Left colon (tissue), 2 donors: ENCODE measurements around the gene BANK1. TPM values are rescaled to one million over a fixed set of nuclear protein-coding genes. Genes with fewer than 3 reads are reported as not detected.

Experiments
- ATAC-seq: fragments of 200-7000 bp; cut with Tn5 transposase; one replicate; pipeline ENCODE4 v1.9.1; 2020; ENCODE audit warnings: mild to moderate bottlenecking, moderate library complexity
- DNase-seq, 2 donors: peaks; one replicate each; pipeline ENCODE4 v3.0.0-alpha.2; 2020
- intact Hi-C, 2 donors: fragments of 100-400 bp; cut with DNase I in 1 of 2; cut with micrococcal nuclease in 1 of 2; formaldehyde crosslinking; loops; one replicate each; pipeline versions ENCODE4 v1.11.2 to v1.14.0; 2022; cut with DNase I, micrococcal nuclease
- total RNA-seq, 2 donors: library from RNA; stranded (reverse); fragmentation: NEBNext Ultra II Directional; extraction: Animal tissue kit (Norgen Biotek cat#: 25700); gene quantifications; one replicate each; pipeline ENCODE4 v1.2.1, GENCODE V29; 2021
- donor health status: DM: no; HTN: no; CAD: no.
- donor health status: DM: yes; HTN: yes; CAD: no.

BANK1 gene
- total RNA-seq, 2 donors from 2014 or later = 1.2 to 1.3 TPM

DNA sequence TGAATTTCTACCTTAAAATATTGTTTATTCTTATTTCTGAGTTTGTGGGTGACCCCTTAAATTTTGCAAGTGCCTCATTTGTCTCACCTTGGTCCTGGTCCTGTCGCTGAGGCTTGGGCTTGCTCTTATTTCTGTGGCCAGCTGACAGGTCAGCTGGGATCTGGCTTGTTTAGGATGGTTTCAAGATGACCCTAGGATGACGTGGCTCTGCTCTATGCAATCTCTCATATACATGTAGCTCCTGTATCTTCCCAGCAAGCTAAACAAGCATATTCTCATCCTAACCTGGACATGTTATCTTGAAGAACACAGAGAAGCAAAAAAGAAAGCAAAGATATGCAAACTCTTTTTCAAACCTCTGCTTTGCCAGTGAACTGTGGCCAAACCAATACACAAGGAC lies 158.4 kb downstream of the BANK1 start:
- no peak for ATAC-seq

DNA sequence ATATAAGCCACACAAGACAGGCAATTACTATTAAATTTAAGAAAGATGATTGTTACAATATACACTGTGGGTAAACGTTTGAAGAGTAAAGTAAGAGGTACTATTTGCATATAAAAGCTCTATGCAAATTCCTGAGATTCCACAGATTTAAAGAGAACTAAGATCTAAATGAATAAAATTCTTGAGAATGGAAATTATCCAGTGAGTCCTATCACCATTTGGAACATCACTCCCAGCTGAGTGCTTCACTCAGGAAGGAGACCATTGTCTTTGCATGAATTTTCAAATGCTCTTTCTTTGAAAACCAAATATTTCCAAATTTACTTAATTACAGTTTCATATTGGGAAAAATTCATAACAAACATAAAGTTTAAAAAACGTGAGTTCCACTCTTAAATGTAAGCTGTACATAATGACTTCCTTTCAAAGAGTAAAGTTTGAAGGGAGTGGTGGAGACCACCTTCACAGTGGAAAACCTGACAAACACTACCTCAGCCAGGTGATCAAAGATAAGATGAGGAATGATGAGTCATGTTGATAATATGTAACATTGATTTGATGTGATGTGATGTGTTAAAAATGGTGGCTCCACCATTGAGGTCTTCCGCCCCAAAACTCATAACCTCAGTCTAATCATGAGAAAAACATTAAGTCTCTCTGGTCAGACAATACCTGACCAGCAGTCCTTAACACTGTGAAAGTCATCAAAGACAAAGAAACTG lies 159.9 kb downstream of the BANK1 start:
- no peak for ATAC-seq

More for the DNA sequence above, 158.4 kb downstream of the BANK1 start:
- intact Hi-C loops = no loop called here
- no peak for DNase-seq

DNA sequence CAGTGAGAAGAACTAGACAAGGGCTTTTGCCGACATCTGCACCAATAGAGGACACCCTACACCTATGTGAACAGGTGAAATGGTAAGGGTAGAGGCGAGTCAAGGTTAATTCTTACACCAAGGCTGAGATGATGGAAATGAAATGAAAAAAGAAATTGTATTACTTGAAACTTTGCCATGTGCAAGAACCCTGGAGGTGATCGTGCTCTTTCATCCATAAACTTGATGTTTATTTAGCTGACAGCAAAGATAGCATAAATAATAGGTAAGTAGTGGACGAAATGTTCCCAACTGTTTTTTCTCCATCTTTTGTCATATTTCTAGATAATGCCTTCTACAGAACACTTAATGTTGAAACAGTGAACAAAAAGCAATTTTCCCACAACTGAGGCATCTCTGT lies 162.5 kb downstream of the BANK1 start:
- intact Hi-C loops = no loop called here
- no peak for ATAC-seq
- no peak for DNase-seq

More for the DNA sequence above, 159.9 kb downstream of the BANK1 start:
- intact Hi-C loops = no loop called here
- DNase-seq = no peak

DNA sequence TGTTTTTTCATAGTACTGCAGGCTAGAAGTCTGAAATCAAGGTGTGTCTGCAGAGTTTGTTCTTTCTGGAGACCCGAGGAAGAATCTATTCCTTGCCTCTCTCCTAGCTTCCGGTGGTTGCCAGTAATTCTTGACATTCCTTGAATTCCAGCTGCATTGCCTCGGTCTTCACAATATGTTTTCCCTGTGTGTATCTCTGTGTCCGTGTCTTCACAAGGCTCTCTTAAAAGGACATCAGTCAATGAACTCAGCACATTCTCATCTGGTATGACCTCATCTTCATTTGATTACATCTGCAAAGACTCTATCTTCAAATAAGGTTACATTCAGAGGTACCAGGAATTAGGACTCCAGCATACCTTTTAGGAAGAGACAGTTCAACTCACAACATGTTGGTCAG lies 163.4 kb downstream of the BANK1 start:
- intact Hi-C loops = no loop called here
- ATAC-seq (no peak), DNase-seq (no peak)

DNA sequence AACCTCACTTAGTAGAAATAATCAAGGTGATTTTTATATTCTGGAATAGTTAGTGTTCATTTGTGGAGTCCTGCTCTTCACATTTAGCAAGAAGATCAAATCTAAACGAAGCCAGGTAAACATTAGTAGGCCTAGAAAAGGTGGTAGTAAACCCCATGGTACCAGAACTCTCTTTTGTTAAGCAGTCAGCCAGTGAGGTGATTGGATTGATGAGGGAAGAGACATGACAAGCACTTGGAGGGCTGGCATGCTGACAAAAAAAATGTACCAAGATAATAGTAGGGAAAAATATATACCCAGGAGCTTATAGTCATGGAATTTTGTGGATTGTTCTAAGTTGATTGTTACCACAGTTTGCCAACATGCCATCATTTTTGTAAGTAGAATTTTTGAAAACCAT lies 163.8 kb downstream of the BANK1 start:
- intact Hi-C loops = no loop called here

DNA sequence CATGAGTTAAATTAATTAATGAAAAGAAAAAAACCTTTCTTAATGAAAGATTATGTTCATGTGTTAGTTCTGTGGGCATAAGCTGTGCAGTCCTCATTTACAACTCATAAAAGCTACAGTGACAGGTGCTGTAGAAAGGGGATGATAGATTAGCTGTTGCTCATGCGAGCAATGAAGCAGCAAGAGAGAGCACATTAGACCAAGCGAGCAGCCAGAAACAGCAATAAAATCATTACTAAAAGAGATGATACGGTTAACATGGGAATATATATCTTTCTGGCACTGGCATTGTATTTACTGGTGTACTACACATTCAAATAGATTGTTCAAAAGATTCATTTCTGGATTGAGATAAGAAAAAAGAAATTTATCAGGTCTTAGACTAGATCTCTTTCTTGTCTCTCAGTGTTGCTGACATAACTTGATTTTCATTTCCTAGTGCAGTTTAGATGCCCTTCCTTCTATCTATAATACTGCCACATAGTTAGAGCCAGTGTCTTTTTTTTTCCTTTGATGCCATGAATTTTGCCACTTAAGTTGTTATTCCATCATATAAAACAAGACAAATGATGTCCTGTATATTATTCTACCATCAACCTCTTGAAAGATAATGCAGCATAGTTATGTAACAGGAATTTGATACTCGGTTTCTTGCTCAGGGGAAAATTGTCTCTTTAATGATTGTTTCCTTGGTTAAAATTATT lies 164.6 kb downstream of the BANK1 start:
- DNase-seq (no peak), ATAC-seq (no peak)
- intact Hi-C loops = no loop called here

More for the DNA sequence above, 163.8 kb downstream of the BANK1 start:
- no peak for DNase-seq
- ATAC-seq = no peak

DNA sequence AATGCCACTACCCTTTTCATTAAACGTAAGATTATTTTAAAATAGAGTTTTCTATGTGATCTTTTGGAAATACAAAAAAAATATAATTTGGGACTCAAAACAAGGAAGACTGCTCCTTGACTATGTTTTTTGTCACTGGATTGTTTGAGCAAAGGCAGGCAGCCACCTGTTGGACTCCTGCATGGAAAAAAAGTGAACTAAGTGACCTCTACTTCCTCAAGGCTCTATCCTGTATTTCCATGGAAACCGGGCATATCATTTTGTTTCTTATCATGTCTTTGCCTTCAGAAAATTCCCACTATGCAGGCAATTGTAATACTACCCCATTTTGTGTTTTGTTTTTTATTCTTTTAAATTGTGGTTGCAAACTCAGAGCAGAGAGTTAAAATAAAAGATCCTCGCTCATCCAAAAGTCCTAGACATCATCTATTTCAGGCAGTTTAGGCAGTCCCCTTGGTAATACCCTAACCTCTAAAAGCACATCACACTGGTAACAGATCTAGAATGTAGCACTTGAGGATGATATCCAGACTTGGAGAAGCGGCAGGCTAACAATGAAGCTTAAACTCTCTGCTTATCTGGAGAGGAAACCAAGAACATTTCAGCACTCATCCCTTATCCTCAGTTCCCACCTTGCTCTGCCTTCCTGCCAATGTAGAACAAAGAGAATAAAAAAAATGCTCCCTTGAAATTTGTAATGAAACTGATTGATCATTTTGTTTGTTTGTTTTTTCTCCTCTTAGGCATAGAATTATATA lies 165.7 kb downstream of the BANK1 start:
- intact Hi-C loops = no loop called here
- no peak for ATAC-seq
- no peak for DNase-seq

DNA sequence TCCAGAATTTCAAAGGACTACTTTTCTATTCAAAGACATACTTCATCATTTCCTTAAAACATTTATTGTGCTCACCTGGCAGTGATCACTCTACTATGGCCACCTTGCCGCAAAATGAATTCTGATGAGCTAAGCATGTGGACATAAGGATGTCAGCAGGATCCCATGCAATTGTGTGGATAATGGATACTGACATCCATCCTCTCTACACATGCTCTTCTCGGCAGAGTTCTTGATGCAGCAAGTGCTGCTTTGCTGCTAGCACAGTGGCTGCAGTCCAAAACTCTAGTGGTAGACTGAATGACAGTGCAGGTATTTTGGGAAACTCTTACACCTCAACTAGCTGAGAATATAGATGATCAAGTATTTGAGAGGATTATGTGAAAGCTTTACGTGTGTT lies 168.0 kb downstream of the BANK1 start:
- ATAC-seq (no peak), DNase-seq (no peak)
- intact Hi-C loops = no loop called here

DNA sequence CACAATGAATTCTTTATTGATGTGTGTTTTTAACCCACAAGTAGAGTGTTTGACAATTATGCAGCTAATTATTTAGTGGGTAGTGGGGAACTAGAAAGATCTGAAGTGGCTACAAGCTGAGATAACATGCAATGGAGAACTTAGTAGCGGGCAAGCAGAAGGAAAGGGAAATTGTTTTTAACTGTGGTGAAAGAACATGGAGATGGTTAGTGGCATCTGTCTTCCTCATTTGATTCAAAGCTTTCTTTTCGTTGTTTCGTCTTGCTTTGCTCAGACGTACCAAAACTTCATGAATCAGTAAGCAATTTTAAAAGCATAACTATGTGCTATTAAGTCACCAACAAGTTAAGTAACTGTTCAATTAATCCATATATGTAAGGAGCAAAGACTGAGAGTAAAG lies 169.9 kb downstream of the BANK1 start:
- intact Hi-C loops = no loop called here
- DNase-seq = no peak

DNA sequence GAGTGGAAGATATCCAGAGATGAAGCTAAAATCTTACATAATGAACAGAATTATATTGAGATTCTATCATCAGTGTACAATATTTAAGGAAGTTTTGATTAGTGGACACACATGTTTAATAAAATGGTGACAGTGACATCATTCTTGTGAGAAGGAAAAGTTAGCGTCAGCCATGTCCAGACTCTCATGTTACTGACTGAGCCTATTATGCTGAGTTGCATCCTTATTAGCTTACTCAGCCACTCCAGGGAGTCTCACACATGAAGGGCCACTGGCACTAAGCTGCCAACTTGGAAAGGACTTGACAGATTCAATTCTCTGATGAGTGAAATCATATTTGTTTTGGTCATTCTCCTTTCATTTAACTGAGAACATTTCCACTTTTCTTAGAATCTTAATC lies 170.6 kb downstream of the BANK1 start:
- intact Hi-C loops = no loop called here
- DNase-seq = no peak
- ATAC-seq = no peak

More for the DNA sequence above, 169.9 kb downstream of the BANK1 start:
- no peak for ATAC-seq

DNA sequence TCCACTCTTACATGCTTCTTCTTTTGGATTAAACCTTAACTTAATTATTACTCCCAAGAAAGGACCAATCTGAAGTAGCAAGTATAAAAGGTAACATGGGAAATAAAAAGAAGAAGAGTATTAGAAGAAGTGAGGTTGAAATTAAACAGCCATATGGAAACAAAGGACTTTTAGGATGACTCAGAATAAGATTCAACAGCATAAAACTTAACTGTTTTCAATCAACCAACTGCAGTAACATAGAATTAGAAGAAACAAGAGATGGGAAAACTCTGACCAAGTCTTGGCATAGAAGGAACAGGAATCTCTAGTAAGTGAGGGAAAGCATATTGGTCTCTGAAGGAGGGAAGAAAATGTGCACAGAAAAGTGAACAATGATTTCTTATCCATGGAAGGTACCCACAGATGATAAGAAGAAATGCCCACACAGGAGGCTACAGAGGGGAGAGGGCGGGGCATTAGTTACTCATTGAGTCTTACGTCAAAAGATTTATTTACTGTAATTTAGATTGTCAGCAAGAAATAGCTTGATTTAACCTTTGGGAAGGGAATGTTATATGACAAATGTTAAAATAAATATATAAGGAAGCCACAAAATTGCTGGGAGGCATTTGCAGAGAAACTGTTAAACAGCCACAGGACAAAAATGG lies 177.3 kb downstream of the BANK1 start:
- intact Hi-C loops = no loop called here

DNA sequence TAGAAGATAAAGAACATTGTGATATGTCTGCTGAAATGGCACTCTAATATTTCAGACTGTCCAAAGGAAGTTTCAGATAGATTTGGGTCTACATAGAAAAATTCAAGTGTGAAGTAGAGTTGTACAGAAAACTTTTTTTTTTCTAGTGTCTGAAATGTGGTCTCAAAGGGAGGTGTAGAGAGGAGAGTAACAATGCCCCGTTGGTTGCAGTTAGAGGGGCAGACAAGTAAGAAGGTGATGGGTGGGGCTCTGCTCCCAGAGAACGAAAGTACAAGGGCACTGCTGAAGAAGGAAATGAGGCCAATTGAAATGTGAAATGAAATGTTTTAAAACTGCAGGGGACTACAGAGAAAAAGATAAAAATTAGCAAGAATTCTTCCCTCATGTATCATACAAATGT lies 177.8 kb downstream of the BANK1 start:
- intact Hi-C loops = no loop called here
- ATAC-seq = no peak
- no peak for DNase-seq

More for the DNA sequence above, 177.3 kb downstream of the BANK1 start:
- ATAC-seq = no peak
- DNase-seq = no peak

DNA sequence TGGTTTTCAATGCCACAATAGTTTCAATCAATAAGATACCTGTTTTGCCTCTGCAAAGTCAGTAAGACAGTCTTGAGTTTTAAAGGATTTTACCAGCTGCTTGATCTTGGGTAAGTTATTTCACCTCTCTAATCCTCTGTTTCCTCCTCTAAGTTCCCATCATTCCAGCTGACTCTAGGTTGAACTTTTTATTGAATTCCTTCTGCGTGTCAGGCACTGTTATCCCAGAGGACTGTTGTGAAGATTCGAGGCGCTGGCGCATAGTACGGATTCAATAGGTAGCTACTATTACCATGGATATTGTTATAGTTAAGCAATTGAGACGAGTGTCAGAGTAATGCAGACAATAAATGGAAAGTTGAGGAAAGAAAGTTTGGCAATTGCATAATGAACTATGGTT lies 179.4 kb downstream of the BANK1 start:
- ATAC-seq (no peak), DNase-seq (no peak)
- intact Hi-C loops = no loop called here

DNA sequence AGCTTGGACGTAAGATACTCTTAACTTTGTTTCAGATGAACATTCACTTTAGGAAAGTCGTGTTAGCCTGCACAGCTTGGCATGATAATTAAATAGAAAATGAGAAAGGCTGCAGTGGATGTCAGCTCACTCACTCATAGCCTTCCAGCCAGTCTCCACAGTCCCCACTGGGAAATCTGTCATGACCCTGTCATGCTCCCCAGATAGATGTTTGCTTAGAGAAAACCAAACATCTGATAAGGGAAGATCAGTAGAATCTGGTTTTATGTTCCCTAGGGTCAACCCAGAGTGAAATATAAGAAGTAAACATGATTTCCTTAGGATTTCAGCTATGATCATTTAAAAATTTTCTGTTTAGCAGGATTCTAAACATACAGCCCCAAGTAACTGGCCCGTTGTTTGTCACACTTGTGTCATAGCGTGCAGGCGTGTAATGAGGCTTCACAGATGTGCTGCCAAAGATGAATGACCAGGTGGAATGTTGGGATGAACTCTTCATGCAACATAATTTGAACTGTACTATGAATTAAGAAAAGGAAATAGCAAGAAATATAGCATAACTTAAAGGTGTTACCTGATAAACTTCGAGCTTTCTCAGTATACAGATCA lies 180.1 kb downstream of the BANK1 start:
- DNase-seq = no peak

DNA sequence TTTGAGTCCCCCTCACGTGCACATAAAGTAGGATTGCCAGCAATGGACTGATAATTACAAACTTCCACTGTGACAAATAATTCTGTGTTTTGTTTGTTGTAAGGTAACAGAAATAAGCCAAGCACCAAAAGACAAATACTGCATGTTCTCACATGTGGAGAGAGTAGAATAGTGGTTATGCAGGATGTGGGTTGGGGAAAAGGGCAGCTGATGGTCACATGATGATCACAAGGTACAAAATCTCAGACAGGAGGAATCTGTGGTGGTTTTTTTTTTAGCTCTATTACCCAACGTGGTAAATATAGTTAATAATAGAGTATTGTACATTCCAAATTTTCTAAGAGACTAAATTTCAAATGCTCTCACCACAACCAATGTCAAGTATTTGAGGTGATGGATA lies 182.3 kb downstream of the BANK1 start:
- ATAC-seq (no peak), DNase-seq (no peak)
- intact Hi-C loops = no loop called here

More for the DNA sequence above, 180.1 kb downstream of the BANK1 start:
- no peak for ATAC-seq
- intact Hi-C loops = no loop called here

DNA sequence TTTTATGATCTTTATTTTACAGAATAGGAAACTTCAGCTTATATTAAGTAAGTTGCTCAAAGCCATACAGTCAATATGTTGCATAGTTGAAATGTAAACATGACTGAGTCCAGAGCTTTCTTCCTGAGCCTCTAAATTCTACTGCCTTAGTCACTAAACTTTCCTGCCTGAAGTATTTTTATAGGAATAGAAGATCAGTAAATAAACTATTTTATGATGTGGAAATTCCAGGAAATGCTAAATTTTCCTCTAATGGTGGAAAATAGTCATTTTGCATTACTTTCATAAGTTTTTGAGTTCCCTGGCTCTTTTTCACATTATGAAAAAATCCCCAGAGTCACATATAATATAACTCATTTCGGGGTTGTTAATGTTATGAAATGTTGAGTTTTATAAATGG lies 182.8 kb downstream of the BANK1 start:
- DNase-seq = no peak
- intact Hi-C loops = no loop called here
- no peak for ATAC-seq

DNA sequence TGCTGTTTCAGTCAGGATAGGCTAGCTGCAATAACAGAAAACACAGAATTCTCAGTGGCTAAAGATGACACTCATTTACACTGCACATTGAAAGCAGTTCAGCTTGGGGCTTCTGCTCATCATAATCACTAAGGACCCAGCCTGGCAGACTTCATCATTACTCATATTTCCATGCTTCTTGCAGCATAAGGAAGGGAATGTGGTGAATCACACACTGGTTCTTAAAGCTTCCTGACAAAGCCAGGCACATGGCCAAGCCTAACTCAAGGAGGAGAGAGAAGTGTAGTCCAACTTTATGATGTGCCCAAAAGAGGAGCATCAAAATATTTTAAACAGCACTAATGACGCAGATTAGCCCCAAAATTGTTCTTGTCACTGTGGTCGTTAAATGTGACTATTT lies 186.5 kb downstream of the BANK1 start:
- no peak for DNase-seq
- intact Hi-C loops = no loop called here
- ATAC-seq = no peak

DNA sequence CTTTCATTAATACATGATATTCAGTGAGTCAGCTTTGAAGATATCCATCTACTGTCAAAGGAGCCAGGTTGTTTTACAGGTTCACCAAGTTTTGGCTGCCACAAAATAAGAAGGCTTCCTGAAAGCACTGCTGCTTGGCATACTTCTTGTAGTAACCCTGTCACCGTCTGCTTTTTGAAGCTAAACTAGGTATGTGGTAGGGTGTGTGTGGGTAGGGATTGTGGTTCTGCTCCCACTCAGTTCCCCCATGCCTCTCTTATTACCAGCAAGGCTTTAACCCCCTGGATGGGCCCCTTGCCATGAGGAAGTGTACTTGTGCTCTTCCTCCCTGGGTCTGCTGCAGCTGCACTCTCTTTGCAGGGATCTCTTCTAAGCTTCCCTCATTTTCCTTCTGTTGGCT lies 191.2 kb downstream of the BANK1 start:
- DNase-seq = no peak
- intact Hi-C loops = no loop called here
- no peak for ATAC-seq

DNA sequence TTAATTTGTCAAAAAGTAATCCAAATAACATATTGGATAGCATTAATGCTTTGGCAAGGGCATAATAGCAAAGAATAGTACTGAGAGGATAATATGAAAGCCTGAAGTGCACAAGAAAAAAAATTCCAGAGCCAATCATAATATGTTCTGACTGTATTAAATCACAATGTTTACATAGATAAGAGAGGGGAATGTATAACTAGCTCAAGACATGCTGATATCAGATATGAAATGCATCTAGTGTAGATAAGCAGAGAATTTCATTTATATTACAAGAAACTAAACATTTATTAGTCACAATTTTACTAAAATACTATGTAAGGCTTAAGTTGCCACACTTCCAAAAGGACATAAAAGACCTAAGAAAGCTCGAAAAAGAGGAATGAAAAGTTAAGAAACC lies 193.3 kb downstream of the BANK1 start:
- DNase-seq = no peak
- intact Hi-C loops = no loop called here
- no peak for ATAC-seq
